Measurements from ENCODE around the gene TPX2.

DNA sequence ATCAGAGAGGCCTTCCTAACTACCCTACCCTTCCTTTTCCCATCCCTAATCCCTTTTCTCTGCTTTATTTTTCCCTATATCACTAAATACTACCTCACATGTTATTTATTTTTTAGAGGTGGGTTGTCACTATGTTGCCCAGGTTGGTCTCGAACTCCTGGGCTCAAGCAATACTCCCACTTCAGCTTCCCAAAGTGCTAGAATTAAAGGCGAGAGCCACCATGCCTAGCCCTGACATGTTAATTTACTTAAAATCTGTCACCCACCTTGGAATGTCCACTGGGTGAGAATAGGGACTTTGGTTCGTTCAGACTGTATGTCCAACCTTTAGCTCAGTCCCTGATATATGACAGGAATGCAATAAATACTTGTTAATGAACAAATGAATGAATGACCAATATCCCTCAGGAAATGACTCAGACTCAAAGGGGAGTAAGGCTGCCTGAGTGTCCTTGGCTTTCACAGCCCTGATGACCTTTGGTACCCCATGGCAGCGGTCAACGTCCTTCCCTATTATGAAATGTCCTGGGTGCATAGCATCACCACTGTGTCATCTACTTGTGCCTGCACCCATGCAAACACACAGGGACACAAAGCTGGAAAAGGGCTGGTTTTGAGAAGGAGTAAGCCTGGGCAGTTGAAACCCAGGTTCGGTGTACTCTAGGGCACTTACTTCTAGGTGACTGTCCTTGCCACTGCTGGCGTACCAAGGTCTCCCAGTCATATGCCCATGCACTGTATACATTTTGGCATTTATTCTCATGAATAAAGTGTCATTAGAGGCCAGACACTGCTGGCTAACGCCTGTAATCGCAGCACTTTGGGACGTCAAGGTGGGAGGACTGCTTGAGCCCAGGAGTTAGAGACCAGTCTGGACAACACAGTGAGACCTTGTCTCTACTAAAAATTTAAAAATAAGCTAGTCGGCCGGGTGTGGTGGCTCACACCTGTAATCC is 43.0 kb upstream of the TPX2 start:
- TF ChIP-seq POLR2AphosphoS5 (IDR thresholded peaks at IDR 0.05; ENCODE audit: low read depth, low read length), result peak; percentile 72
- TF ChIP-seq, protein P1, sequence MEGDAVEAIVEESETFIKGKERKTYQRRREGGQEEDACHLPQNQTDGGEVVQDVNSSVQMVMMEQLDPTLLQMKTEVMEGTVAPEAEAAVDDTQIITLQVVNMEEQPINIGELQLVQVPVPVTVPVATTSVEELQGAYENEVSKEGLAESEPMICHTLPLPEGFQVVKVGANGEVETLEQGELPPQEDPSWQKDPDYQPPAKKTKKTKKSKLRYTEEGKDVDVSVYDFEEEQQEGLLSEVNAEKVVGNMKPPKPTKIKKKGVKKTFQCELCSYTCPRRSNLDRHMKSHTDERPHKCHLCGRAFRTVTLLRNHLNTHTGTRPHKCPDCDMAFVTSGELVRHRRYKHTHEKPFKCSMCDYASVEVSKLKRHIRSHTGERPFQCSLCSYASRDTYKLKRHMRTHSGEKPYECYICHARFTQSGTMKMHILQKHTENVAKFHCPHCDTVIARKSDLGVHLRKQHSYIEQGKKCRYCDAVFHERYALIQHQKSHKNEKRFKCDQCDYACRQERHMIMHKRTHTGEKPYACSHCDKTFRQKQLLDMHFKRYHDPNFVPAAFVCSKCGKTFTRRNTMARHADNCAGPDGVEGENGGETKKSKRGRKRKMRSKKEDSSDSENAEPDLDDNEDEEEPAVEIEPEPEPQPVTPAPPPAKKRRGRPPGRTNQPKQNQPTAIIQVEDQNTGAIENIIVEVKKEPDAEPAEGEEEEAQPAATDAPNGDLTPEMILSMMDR (IDR thresholded peaks at IDR 0.05), result no peak

Data from Panc1 (cell line).